ENCODE results near the gene YIF1B.

GRCh38 chr19:38277549-38277948 lies 38.2 kb downstream of the YIF1B start:
- no peak for TF ChIP-seq CTCF (IDR thresholded peaks at IDR 0.05)
- no peak for TF ChIP-seq SIN3A (IDR thresholded peaks at IDR 0.05; ENCODE audit: borderline replicate concordance, insufficient read depth, low read depth, low read length)
- TF ChIP-seq REST (IDR thresholded peaks at IDR 0.05; ENCODE audit: insufficient read depth in 1 of 2, low read depth in 2 of 2, low read length in 1 of 2), result no peak

All from Panc1 (cell line).